ENCODE results near the gene ATP6V0A1.

ATP6V0A1 gene

GRCh38 chr17:42502926-42503325 lies 44.2 kb downstream of the ATP6V0A1 start:
- no peak for DNase-seq (ENCODE audit: low read depth, low spot score)
- H3K4me1 ChIP-seq (ENCODE audit: insufficient read depth, insufficient read length): no peaks in the 10 kb centered on the region
- peaks cover 58% of the 10 kb centered on the region for H3K36me3 ChIP-seq (ENCODE audit: insufficient read depth, insufficient read length, low read length)
- no peaks in the 10 kb centered on the region for H3K27me3 ChIP-seq (ENCODE audit: insufficient read depth, insufficient read length)
- H3K9me3 ChIP-seq (ENCODE audit: insufficient read depth, low read length): no peaks in the 10 kb centered on the region
- no peak overlapping the region for H3K4me3 ChIP-seq (ENCODE audit: insufficient read length, low read depth)
- TF ChIP-seq ZNF274 (IDR thresholded peaks at IDR 0.05; ENCODE audit: low read depth, low read length) (no peak), YY1 (IDR thresholded peaks at IDR 0.05; ENCODE audit: insufficient read depth, insufficient read length) (no peak), SUZ12 (IDR thresholded peaks at IDR 0.05; ENCODE audit: extremely low read depth, insufficient read depth, insufficient read length) (no peak)
- H3K9ac ChIP-seq (ENCODE audit: insufficient read length, low read depth): no peak overlapping the region

- no peaks in the 10 kb centered on the region for H3K9me3 ChIP-seq (ENCODE audit: insufficient read depth, low read length)
- no peaks in the 10 kb centered on the region for H3K4me1 ChIP-seq (ENCODE audit: insufficient read depth, insufficient read length)
- no peak overlapping the region for H3K4me3 ChIP-seq (ENCODE audit: insufficient read length, low read depth)
- H3K9ac ChIP-seq (ENCODE audit: insufficient read length, low read depth): no peak overlapping the region
- H3K27me3 ChIP-seq (ENCODE audit: insufficient read depth, insufficient read length): no peaks in the 10 kb centered on the region
- TF ChIP-seq YY1 (IDR thresholded peaks at IDR 0.05; ENCODE audit: insufficient read depth, insufficient read length) (no peak), SUZ12 (IDR thresholded peaks at IDR 0.05; ENCODE audit: extremely low read depth, insufficient read depth, insufficient read length) (no peak), ZNF274 (IDR thresholded peaks at IDR 0.05; ENCODE audit: low read depth, low read length) (no peak)
- H3K36me3 ChIP-seq (ENCODE audit: insufficient read depth, insufficient read length, low read length): peaks cover 56% of the 10 kb centered on the region
- DNase-seq (ENCODE audit: low read depth, low spot score): no peak
Observed at GRCh38 chr17:42507671-42508070, 49.0 kb downstream of the ATP6V0A1 start.

- Histone ChIP-seq H3K36me3 (ENCODE audit: insufficient read depth, insufficient read length, low read length) (peaks cover 56% of the 10 kb centered on the region), H3K4me1 (ENCODE audit: insufficient read depth, insufficient read length) (peaks cover 2% of the 10 kb centered on the region), H3K9me3 (ENCODE audit: insufficient read depth, low read length) (no peaks in the 10 kb centered on the region), H3K4me3 (ENCODE audit: insufficient read length, low read depth) (no peak overlapping the region), H3K27me3 (ENCODE audit: insufficient read depth, insufficient read length) (no peaks in the 10 kb centered on the region), H3K9ac (ENCODE audit: insufficient read length, low read depth) (no peak overlapping the region)
- TF ChIP-seq ZNF274 (IDR thresholded peaks at IDR 0.05; ENCODE audit: low read depth, low read length) (no peak), YY1 (IDR thresholded peaks at IDR 0.05; ENCODE audit: insufficient read depth, insufficient read length) (no peak), SUZ12 (IDR thresholded peaks at IDR 0.05; ENCODE audit: extremely low read depth, insufficient read depth, insufficient read length) (no peak)
- no peak for DNase-seq (ENCODE audit: low read depth, low spot score)
Observed at GRCh38 chr17:42508426-42509165, 49.9 kb downstream of the ATP6V0A1 start.

- H3K4me3 ChIP-seq (ENCODE audit: insufficient read length, low read depth): no peak overlapping the region
- H3K9me3 ChIP-seq (ENCODE audit: insufficient read depth, low read length): no peaks in the 10 kb centered on the region
- no peak for TF ChIP-seq ZNF274 (IDR thresholded peaks at IDR 0.05; ENCODE audit: low read depth, low read length)
- no peak for TF ChIP-seq YY1 (IDR thresholded peaks at IDR 0.05; ENCODE audit: insufficient read depth, insufficient read length)
- TF ChIP-seq SUZ12 (IDR thresholded peaks at IDR 0.05; ENCODE audit: extremely low read depth, insufficient read depth, insufficient read length): no peak
- H3K4me1 ChIP-seq (ENCODE audit: insufficient read depth, insufficient read length): peaks cover 5% of the 10 kb centered on the region
- no peak overlapping the region for H3K9ac ChIP-seq (ENCODE audit: insufficient read length, low read depth)
- H3K27me3 ChIP-seq (ENCODE audit: insufficient read depth, insufficient read length): no peaks in the 10 kb centered on the region
- H3K36me3 ChIP-seq (ENCODE audit: insufficient read depth, insufficient read length, low read length): peaks cover 61% of the 10 kb centered on the region
- DNase-seq (ENCODE audit: low read depth, low spot score): no peak
Observed at GRCh38 chr17:42509409-42509808, 50.7 kb downstream of the ATP6V0A1 start.

- Histone ChIP-seq H3K9me3 (ENCODE audit: insufficient read depth, low read length) (no peaks in the 10 kb centered on the region), H3K4me3 (ENCODE audit: insufficient read length, low read depth) (no peak overlapping the region), H3K4me1 (ENCODE audit: insufficient read depth, insufficient read length) (peaks cover 5% of the 10 kb centered on the region), H3K27me3 (ENCODE audit: insufficient read depth, insufficient read length) (no peaks in the 10 kb centered on the region), H3K9ac (ENCODE audit: insufficient read length, low read depth) (no peak overlapping the region), H3K36me3 (ENCODE audit: insufficient read depth, insufficient read length, low read length) (peaks cover 59% of the 10 kb centered on the region)
- DNase-seq (ENCODE audit: low read depth, low spot score): no peak
- no peak for TF ChIP-seq YY1 (IDR thresholded peaks at IDR 0.05; ENCODE audit: insufficient read depth, insufficient read length)
- TF ChIP-seq SUZ12 (IDR thresholded peaks at IDR 0.05; ENCODE audit: extremely low read depth, insufficient read depth, insufficient read length): no peak
- TF ChIP-seq ZNF274 (IDR thresholded peaks at IDR 0.05; ENCODE audit: low read depth, low read length): no peak
Observed at GRCh38 chr17:42509841-42510240, 51.2 kb downstream of the ATP6V0A1 start.

GRCh38 chr17:42512246-42512645 lies 53.6 kb downstream of the ATP6V0A1 start:
- Histone ChIP-seq H3K4me1 (ENCODE audit: insufficient read depth, insufficient read length) (peaks cover 5% of the 10 kb centered on the region), H3K9me3 (ENCODE audit: insufficient read depth, low read length) (no peaks in the 10 kb centered on the region), H3K27me3 (ENCODE audit: insufficient read depth, insufficient read length) (no peaks in the 10 kb centered on the region), H3K9ac (ENCODE audit: insufficient read length, low read depth) (no peak overlapping the region), H3K36me3 (ENCODE audit: insufficient read depth, insufficient read length, low read length) (peaks cover 64% of the 10 kb centered on the region), H3K4me3 (ENCODE audit: insufficient read length, low read depth) (no peak overlapping the region)
- TF ChIP-seq ZNF274 (IDR thresholded peaks at IDR 0.05; ENCODE audit: low read depth, low read length): no peak
- TF ChIP-seq SUZ12 (IDR thresholded peaks at IDR 0.05; ENCODE audit: extremely low read depth, insufficient read depth, insufficient read length): no peak
- no peak for TF ChIP-seq YY1 (IDR thresholded peaks at IDR 0.05; ENCODE audit: insufficient read depth, insufficient read length)
- no peak for DNase-seq (ENCODE audit: low read depth, low spot score)

GRCh38 chr17:42512733-42513251 lies 54.1 kb downstream of the ATP6V0A1 start:
- H3K36me3 ChIP-seq (ENCODE audit: insufficient read depth, insufficient read length, low read length): peaks cover 65% of the 10 kb centered on the region
- H3K4me1 ChIP-seq (ENCODE audit: insufficient read depth, insufficient read length): peaks cover 8% of the 10 kb centered on the region
- no peak overlapping the region for H3K4me3 ChIP-seq (ENCODE audit: insufficient read length, low read depth)
- DNase-seq (ENCODE audit: low read depth, low spot score): no peak
- no peak overlapping the region for H3K9ac ChIP-seq (ENCODE audit: insufficient read length, low read depth)
- no peaks in the 10 kb centered on the region for H3K9me3 ChIP-seq (ENCODE audit: insufficient read depth, low read length)
- no peaks in the 10 kb centered on the region for H3K27me3 ChIP-seq (ENCODE audit: insufficient read depth, insufficient read length)
- no peak for TF ChIP-seq SUZ12 (IDR thresholded peaks at IDR 0.05; ENCODE audit: extremely low read depth, insufficient read depth, insufficient read length)
- TF ChIP-seq YY1 (IDR thresholded peaks at IDR 0.05; ENCODE audit: insufficient read depth, insufficient read length): no peak
- no peak for TF ChIP-seq ZNF274 (IDR thresholded peaks at IDR 0.05; ENCODE audit: low read depth, low read length)

Data from NT2/D1 (cell line).